A549 (cell line): Measurements from ENCODE around the gene NFIX. TPM values are rescaled to one million over a fixed set of nuclear protein-coding genes. Genes with fewer than 3 reads are reported as not detected.

Source experiments
- ATAC-seq, 2 experiments: fragments of 200-7000 bp in 1 of 2; fragments of >200 bp in 1 of 2; cut with Nextera tagmentation in 1 of 2; cut with Tn5 transposase in 1 of 2; 3 replicates each; pipeline versions ENCODE4 v1.8.0 to v1.9.1; 2018 to 2020; ENCODE audit warnings: mild to moderate bottlenecking in 1 of 2, moderate library complexity in 1 of 2
- CTCF ChIA-PET: fragments of 300-600 bp; sonication (Branson Sonifier 250); formaldehyde crosslinking; extraction: SDS; loops from one replicate; lab custom pipeline; 2021; ENCODE audit warnings: antibody characterized with exemption, inconsistent platforms; lab: Yijun Ruan, JAX
- POLR2A ChIA-PET: fragments of 350-600 bp; formaldehyde crosslinking; extraction: SDS; loops from one replicate; lab custom pipeline; 2021; ENCODE audit warnings: antibody characterized with exemption, inconsistent platforms; lab: Yijun Ruan, JAX
- DNase-seq, 2 experiments: peaks; one replicate each; pipeline versions ENCODE4 v3.0.0 to v3.0.0-alpha.2; 2011 to 2016; ENCODE audit warnings: low read depth in 1 of 2, low spot score in 1 of 2
- FAIRE-seq: peaks from 2 replicates; lab custom pipeline; 2011; peaks lifted over from hg19 to GRCh38; lab: Jason Lieb, UNC
- H3K27ac ChIP-seq, 2 experiments: fragments of >200 bp; sonication (Bioruptor Twin); formaldehyde crosslinking; 3 replicates each; pipeline ENCODE4 v1.5.1; 2016 to 2017
- H3K4me1 ChIP-seq: fragments of >200 bp; sonication (Bioruptor Twin); formaldehyde crosslinking; 3 replicates; pipeline ENCODE4 v1.6.1; 2016
- H3K4me2 ChIP-seq: fragments of >200 bp; sonication (Bioruptor Twin); formaldehyde crosslinking; 3 replicates; pipeline ENCODE4 v1.6.1; 2016
- H3K4me3 ChIP-seq: fragments of >200 bp; sonication (Bioruptor Twin); formaldehyde crosslinking; 3 replicates; pipeline ENCODE4 v1.5.1; 2016
- H3K9me3 ChIP-seq: fragments of >200 bp; sonication (Bioruptor Twin); formaldehyde crosslinking; 3 replicates; pipeline ENCODE4 v1.6.1; 2016
- CEBPB ChIP-seq, 2 experiments: fragments of >200 bp in 1 of 2; sonication (Bioruptor Twin) in 1 of 2; formaldehyde crosslinking in 1 of 2; IDR thresholded peaks; 2 replicates each; pipeline ENCODE4 v1.6.1; 2012 to 2016
- ESRRA ChIP-seq: fragments of 150-350 bp; IDR thresholded peaks from 2 replicates; pipeline ENCODE4 v1.6.1; 2014; ENCODE audit warnings: mild to moderate bottlenecking, low read length, borderline replicate concordance
- FOSB ChIP-seq: fragments of 250-450 bp; sonication (Bioruptor Pico); IDR thresholded peaks from 2 replicates; pipeline ENCODE4 v1.5.0; 2020; ENCODE audit warnings: mild to moderate bottlenecking, moderate library complexity
- GATA3 ChIP-seq: IDR thresholded peaks from 2 replicates; pipeline ENCODE4 v1.6.1; 2012; ENCODE audit warnings: borderline replicate concordance
- HEYL ChIP-seq: fragments of 250-450 bp; sonication (Bioruptor Pico); IDR thresholded peaks from 2 replicates; pipeline ENCODE4 v1.8.0; 2021; ENCODE audit warnings: mild to moderate bottlenecking, moderate library complexity
- HMGXB4 ChIP-seq: fragments of 250-450 bp; sonication (Bioruptor Pico); IDR thresholded peaks from 2 replicates; pipeline ENCODE4 v1.5.0; 2021; ENCODE audit warnings: mild to moderate bottlenecking, moderate library complexity, borderline replicate concordance
- HOXB13 ChIP-seq: fragments of 250-450 bp; sonication (Bioruptor Pico); IDR thresholded peaks from 2 replicates; pipeline ENCODE4 v1.5.0; 2020; ENCODE audit warnings: low read depth, mild to moderate bottlenecking, moderate library complexity
- PBX3 ChIP-seq: IDR thresholded peaks from 2 replicates; pipeline ENCODE4 v1.6.1; 2012
- POLR2AphosphoS2 ChIP-seq: conservative IDR thresholded peaks from 2 replicates; pipeline ENCODE4 v1.6.1; 2012; ENCODE audit warnings: low read length, improper control_type of control experiment, inconsistent platforms
- RARB ChIP-seq: fragments of 250-450 bp; sonication (Bioruptor Pico); IDR thresholded peaks from 2 replicates; pipeline ENCODE4 v1.8.0; 2021; ENCODE audit warnings: mild to moderate bottlenecking, moderate library complexity
- RCOR1 ChIP-seq: fragments of 150-350 bp; IDR thresholded peaks from 2 replicates; pipeline ENCODE4 v1.6.1; 2014; ENCODE audit warnings: antibody characterized with exemption, low read length, low read depth
- RFX5 ChIP-seq: fragments of 450-650 bp; IDR thresholded peaks from 2 replicates; pipeline ENCODE4 v1.7.1; 2014; ENCODE audit warnings: antibody characterized with exemption, mild to moderate bottlenecking, moderate library complexity
- RNF2 ChIP-seq: fragments of 200-600 bp; sonication (generic); IDR thresholded peaks from 2 replicates; pipeline ENCODE4 v1.6.1; 2016; ENCODE audit warnings: low read depth, mild to moderate bottlenecking, antibody characterized with exemption, moderate library complexity, borderline replicate concordance
- SMC3 ChIP-seq: fragments of >200 bp; sonication (Bioruptor Twin); formaldehyde crosslinking; IDR thresholded peaks from 3 replicates; pipeline ENCODE4 v1.6.1; 2018; ENCODE audit warnings: inconsistent platforms
- SREBF2 ChIP-seq: fragments of 450-650 bp; IDR thresholded peaks from 2 replicates; pipeline ENCODE4 v1.6.1; 2014; ENCODE audit warnings: mild to moderate bottlenecking, moderate library complexity
- ZC3H11A ChIP-seq: fragments of 450-650 bp; IDR thresholded peaks from 2 replicates; pipeline ENCODE4 v1.6.1; 2014; ENCODE audit warnings: antibody characterized with exemption, mild to moderate bottlenecking
- ZFP36 ChIP-seq: fragments of 450-650 bp; IDR thresholded peaks from 2 replicates; pipeline ENCODE4 v1.6.1; 2014; ENCODE audit warnings: borderline replicate concordance; ENCODE audit not compliant: partially characterized antibody
- ZSCAN20 ChIP-seq: fragments of 250-450 bp; sonication (Bioruptor Pico); IDR thresholded peaks from 2 replicates; pipeline ENCODE4 v1.8.0; 2022; ENCODE audit warnings: mild to moderate bottlenecking, moderate library complexity
- whole genome bisulfite sequencing: methylation state at CpG from one replicate; pipeline ENCODE4 v1.1.6; 2017; ENCODE audit errors: missing lambda C conversion rate; 5-methylcytosine and 5-hydroxymethylcytosine counted together
- polyA plus RNA-seq, 4 experiments: library from polyadenylated mRNA; depleted of rRNA in 3 of 4; stranded (reverse); fragments of >200 nt; fragmentation: RNase III in 1 of 4; extraction: RNeasy Plus Mini Kit Qiagen cat#74134 plus additional on column Dnase treatment in 1 of 4; gene quantifications; 2 replicates in 3 of 4; 3 replicates in 1 of 4; pipeline ENCODE4 v1.2.3, GENCODE V29; 2011 to 2017
- TF ChIP-seq, protein P1 (sequence below): fragments of >200 bp; sonication (Bioruptor Twin); formaldehyde crosslinking; IDR thresholded peaks from 3 replicates; pipeline ENCODE4 v1.5.1; 2016
- TF ChIP-seq, protein P2 (sequence below): fragments of 150-350 bp; IDR thresholded peaks from 2 replicates; pipeline ENCODE4 v1.6.1; 2014; ENCODE audit warnings: low read depth, mild to moderate bottlenecking, low read length
- TF ChIP-seq, protein P3 (sequence below): fragments of >200 bp; sonication (Bioruptor Twin); formaldehyde crosslinking; IDR thresholded peaks from 3 replicates; pipeline ENCODE4 v1.6.1; 2016
- TF ChIP-seq, protein P4 (sequence below): fragments of 250-450 bp; sonication (Bioruptor Pico); IDR thresholded peaks from 2 replicates; pipeline ENCODE4 v1.5.0; 2020; ENCODE audit warnings: low read depth, mild to moderate bottlenecking, moderate library complexity

The NFIX gene
- polyA plus RNA-seq, 2 of the 4 experiments (the other 2 are of a cell fraction): 0.52 to 3.0 TPM

- Histone ChIP-seq H3K4me2 (no peak overlapping the region), H3K9me3 (no peaks in the 10 kb centered on the region), H3K27ac (no peak overlapping the region), H3K4me3 (no peak overlapping the region), H3K4me1 (no peaks in the 10 kb centered on the region)
- WGBS: 91% methylated on average over 19 of the region's 19 CpGs
- POLR2A ChIA-PET: no interaction called here
- FAIRE-seq (no peak), ATAC-seq (no peak), DNase-seq (no peak)
- CTCF ChIA-PET: interaction anchor here (1.2 to 2.2 kb wide), 3 partner anchors 17 to 93 kb away, joined by 3 to 11 read pairs (median 8); no protein-coding TSS in a partner anchor
- TF ChIP-seq HEYL (no peak), POLR2AphosphoS2 (no peak), RCOR1 (no peak), ZSCAN20 (CRISPR knock-in tag) (no peak), CEBPB (IDR thresholded peaks at IDR 0.05) (no peak), HMGXB4 (CRISPR knock-in tag) (no peak), FOSB (CRISPR knock-in tag) (no peak), HOXB13 (no peak), RFX5 (no peak), RNF2 (no peak), PBX3 (no peak)
- TF ChIP-seq, protein P1, sequence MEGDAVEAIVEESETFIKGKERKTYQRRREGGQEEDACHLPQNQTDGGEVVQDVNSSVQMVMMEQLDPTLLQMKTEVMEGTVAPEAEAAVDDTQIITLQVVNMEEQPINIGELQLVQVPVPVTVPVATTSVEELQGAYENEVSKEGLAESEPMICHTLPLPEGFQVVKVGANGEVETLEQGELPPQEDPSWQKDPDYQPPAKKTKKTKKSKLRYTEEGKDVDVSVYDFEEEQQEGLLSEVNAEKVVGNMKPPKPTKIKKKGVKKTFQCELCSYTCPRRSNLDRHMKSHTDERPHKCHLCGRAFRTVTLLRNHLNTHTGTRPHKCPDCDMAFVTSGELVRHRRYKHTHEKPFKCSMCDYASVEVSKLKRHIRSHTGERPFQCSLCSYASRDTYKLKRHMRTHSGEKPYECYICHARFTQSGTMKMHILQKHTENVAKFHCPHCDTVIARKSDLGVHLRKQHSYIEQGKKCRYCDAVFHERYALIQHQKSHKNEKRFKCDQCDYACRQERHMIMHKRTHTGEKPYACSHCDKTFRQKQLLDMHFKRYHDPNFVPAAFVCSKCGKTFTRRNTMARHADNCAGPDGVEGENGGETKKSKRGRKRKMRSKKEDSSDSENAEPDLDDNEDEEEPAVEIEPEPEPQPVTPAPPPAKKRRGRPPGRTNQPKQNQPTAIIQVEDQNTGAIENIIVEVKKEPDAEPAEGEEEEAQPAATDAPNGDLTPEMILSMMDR: no peak
- TF ChIP-seq, protein P2, sequence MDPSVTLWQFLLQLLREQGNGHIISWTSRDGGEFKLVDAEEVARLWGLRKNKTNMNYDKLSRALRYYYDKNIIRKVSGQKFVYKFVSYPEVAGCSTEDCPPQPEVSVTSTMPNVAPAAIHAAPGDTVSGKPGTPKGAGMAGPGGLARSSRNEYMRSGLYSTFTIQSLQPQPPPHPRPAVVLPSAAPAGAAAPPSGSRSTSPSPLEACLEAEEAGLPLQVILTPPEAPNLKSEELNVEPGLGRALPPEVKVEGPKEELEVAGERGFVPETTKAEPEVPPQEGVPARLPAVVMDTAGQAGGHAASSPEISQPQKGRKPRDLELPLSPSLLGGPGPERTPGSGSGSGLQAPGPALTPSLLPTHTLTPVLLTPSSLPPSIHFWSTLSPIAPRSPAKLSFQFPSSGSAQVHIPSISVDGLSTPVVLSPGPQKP: no peak
- TF ChIP-seq, protein P3, sequence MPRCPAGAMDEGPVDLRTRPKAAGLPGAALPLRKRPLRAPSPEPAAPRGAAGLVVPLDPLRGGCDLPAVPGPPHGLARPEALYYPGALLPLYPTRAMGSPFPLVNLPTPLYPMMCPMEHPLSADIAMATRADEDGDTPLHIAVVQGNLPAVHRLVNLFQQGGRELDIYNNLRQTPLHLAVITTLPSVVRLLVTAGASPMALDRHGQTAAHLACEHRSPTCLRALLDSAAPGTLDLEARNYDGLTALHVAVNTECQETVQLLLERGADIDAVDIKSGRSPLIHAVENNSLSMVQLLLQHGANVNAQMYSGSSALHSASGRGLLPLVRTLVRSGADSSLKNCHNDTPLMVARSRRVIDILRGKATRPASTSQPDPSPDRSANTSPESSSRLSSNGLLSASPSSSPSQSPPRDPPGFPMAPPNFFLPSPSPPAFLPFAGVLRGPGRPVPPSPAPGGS: no peak
Measured at GRCh38 chr19:13001166-13001501, 5.9 kb downstream of the NFIX start.

DNA sequence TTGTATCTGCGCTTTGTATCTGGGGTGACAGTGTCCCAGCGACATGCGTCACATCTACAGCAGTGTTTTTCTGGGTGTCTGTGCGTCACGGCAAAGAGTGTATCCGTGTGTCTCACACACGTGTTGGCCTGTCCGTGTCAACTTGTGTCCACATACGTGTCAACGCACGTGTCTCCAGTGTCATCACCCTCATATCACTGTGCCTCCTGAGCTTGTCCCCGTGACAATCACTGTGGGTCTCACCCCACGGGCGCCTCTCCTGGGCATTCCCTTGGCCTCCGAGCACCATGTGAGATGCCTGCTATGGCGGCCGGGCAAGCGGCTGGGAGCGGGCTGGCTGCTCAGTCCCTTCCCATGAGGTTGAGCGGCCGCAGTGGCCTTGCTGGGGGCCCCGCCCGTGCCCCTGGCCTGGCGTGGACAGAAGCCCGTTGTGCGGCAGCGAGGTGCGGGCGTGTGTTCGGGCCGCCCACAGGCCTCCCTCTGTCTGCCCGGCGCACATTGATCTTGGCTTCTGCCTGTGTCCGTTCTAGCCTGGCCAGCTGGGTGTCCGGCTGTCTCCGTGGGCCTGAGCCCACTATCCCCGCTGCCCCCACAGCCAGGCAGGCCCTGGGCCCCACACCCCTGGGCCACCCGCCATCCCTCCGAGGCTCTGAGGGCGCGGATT is 6.4 kb downstream of the NFIX start:
- no peak overlapping the region for H3K4me3 ChIP-seq
- no peak for DNase-seq
- no peaks in the 10 kb centered on the region for H3K4me1 ChIP-seq
- no peak overlapping the region for H3K4me2 ChIP-seq
- H3K27ac ChIP-seq: no peak overlapping the region
- ATAC-seq: no peak
- FAIRE-seq: no peak
- ChIA-PET CTCF (interaction anchor here (0.7 to 1.4 kb wide), 6 partner anchors 9 to 92 kb away, joined by 3 to 5 read pairs (median 4); no protein-coding TSS in a partner anchor), POLR2A (no interaction called here)
- 89% methylated on average over 21 of the region's 41 CpGs for WGBS
- no peaks in the 10 kb centered on the region for H3K9me3 ChIP-seq
- TF ChIP-seq GATA3: no peak
- TF ChIP-seq, protein P4, sequence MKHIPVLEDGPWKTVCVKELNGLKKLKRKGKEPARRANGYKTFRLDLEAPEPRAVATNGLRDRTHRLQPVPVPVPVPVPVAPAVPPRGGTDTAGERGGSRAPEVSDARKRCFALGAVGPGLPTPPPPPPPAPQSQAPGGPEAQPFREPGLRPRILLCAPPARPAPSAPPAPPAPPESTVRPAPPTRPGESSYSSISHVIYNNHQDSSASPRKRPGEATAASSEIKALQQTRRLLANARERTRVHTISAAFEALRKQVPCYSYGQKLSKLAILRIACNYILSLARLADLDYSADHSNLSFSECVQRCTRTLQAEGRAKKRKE (CRISPR knock-in tag): no peak
- no peak for TF ChIP-seq ZFP36
- no peak for TF ChIP-seq ESRRA
- no peak for TF ChIP-seq RNF2
- TF ChIP-seq HMGXB4 (CRISPR knock-in tag): no peak
- TF ChIP-seq HOXB13: no peak
- TF ChIP-seq RARB: no peak
- TF ChIP-seq SMC3: no peak
- no peak for TF ChIP-seq ZSCAN20 (CRISPR knock-in tag)
- TF ChIP-seq, protein P1: no peak
- no peak for TF ChIP-seq POLR2AphosphoS2
- no peak for TF ChIP-seq ZC3H11A
- no peak for TF ChIP-seq CEBPB (IDR thresholded peaks at IDR 0.05)
- TF ChIP-seq SREBF2: no peak
- TF ChIP-seq RCOR1: no peak
